Activated CD8-positive, alpha-beta memory T cell treated with anti-CD3 and anti-CD28 coated beads, Interleukin-2, amount 50 U/mL, for 1 hour (primary cell): ENCODE data around the gene NTN1.

Experiments
- DNase-seq: peaks from one replicate; pipeline ENCODE4 v3.0.0-alpha.2; 2020; ENCODE audit errors: extremely low read depth

The NTN1 gene

GRCh38 chr17:9232591-9233270 lies 211.4 kb downstream of the NTN1 start:
- no peak for DNase-seq

GRCh38 chr17:9233271-9233599 lies 211.9 kb downstream of the NTN1 start:
- DNase-seq = no peak

- DNase-seq = no peak
Measured at GRCh38 chr17:9233761-9234160, 212.5 kb downstream of the NTN1 start.

DNA sequence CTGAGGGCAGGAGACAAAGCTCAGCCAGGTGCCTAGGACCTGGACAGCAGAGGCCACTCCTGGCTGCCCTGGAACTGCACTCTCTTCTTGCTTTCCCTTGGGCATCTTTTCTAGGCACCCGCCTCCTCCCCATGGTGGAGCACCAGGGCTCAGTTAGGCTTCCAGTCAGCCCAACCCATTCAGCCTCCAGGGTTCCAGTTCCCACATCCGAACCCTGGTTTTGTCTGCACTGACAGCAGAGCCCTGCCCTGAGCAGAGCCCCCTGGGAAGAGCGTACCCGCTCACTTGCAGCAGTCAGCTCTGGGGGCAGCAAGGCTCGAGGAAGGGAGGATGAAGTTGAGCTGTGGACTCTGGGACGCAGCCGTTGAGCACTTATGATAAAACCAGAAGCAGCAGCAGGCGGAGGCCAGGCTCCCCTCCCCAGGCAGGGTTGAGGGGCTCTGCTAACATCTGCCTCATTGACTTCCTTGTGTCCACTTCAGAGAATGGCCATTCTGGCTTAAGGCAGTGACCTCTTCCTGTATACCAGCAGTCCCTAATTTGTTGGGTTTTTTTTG lies 213.2 kb downstream of the NTN1 start:
- no peak for DNase-seq

DNA sequence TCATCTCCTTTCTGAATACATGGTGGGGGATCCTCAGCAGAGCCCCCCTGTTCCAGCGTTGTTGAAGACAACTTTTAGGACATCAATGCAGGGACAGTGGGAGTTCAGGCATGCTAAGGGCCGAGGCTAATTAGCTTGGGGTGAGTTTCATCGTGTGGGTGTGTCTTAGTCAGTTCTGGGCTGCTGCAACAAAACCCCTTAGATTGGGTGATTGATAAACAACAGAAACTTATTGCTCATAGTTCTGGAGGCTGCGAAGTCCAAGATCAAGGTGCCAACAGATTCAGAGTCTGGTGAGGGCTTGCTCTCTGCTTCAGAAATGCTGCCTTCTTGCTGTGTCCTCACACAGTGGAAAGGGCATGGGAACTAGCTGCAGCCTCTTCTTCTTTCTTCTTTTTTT lies 214.0 kb downstream of the NTN1 start:
- no peak for DNase-seq

- no peak for DNase-seq
Measured at GRCh38 chr17:9236286-9237052, 215.2 kb downstream of the NTN1 start.

DNA sequence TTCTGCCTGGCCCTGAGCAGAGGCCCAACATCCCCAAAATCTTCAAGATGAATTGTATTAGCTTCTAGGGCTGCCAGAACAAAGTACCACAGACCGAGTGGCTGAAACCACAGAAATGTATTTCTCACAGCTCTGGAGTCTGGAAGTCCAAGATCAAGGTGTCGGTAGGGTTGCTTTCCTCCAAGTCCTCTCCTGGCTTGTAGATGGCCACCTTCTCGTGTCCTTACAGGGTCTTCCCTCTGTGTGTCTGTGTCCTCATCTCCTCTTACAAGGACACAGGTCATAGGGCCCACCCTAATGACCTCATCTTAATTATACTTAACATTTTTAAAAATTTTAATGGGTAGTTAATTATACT lies 215.7 kb downstream of the NTN1 start:
- no peak for DNase-seq

DNA sequence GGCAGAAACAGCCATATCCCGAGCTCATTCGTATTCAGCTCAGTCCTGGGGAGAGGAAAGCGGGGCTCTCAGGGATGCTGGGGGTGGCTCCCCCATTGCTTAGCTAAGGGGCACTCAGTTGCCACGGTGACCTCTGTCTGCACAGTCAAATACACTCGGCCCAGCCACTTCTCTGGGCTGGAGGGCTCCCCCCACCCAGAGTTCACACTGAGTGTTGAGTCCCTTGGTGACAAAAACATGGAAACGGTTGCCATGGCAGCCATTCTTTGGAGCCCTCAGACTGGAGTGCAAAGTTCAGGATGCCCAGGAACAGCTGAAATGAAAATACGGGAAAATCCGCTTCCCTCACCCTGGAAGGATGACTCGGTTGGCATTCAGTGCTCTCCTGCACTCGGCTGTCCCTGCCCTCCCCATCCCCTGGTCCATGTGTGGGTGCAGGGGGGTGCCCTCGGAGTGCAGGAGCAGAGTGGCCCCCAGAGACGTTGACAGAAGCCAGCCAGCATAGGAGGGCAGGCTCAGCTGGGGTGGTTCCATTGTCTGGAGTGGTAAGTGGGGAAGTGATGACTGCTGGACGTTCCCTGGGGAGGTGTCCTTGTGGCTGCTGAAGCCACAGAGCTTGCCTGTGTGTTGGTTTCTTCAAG lies 216.5 kb downstream of the NTN1 start:
- no peak for DNase-seq

GRCh38 chr17:9238340-9239245 lies 217.3 kb downstream of the NTN1 start:
- DNase-seq = no peak

GRCh38 chr17:9239246-9239792 lies 218.0 kb downstream of the NTN1 start:
- no peak for DNase-seq

DNA sequence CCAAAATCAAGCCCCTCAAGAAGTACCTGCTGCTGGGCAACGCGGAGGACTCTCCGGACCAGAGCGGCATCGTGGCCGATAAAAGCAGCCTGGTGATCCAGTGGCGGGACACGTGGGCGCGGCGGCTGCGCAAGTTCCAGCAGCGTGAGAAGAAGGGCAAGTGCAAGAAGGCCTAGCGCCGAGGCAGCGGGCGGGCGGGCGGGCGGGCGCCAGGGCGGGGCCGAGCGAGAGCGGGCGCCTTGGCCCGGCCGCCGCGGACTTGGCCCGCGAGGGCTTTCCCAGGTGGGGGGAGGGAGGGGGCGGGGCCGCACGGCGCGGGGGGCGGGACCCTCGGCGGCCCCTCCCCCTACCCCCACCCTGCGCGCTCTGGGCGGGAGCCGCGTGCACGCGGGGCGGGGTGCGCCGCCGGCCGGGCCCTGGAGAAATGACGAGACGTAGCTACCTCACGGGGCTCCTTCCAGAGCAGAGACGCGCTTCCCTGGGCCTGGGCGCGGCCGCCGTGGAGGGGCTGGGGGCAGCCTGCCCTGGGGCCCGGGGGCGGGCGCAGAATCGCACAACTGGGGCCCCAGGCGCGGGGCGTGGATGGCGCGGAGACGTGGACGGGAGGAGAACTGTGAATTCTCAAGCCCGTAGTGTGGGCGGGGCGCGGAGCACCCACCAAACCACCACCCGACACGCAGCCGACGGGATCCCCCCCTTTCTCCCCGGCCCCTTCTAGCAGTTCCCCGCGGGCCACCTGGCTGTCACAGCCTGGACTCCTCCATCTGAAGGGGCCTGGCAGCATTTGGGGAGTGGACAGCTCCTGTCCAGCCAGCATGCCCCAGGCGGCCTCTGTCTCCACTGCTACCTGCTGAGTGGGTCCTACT lies 218.7 kb downstream of the NTN1 start:
- DNase-seq = no peak

DNA sequence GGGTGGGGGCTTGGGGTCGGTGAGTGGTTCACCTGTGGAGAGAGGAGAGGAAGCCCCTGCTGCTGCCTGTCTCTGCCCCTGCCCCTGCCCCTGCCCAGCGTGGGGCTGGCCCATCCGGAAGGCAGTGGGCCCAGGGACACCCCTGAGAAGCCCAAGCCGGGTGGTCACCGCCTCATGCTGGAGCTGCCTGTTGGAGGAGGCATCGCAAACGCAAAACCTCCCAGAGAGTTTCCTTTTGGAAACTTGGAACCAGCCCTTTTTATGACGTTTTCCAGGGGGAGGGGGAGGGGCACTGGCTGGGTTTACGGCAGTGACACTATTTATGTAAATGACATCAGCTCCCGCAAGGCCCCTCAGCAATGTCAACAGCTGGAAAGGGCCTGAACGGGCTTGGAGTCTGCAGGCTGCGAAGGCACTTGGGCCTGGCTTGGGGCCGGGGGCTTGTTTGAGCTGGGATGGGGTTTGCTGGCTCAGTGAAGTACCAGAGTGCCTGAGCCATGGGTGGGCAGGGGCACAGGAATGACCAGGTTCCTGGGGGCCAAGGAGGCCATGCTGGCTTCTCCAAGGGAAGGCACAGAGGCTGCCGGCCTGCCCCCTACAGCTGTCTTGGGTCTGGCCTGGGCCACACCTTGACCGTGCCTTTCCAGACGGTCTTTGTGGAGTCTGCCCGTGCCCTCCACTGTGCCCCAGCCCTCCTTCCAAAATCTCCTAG lies 219.5 kb downstream of the NTN1 start:
- DNase-seq = no peak

GRCh38 chr17:9241371-9241712 lies 220.0 kb downstream of the NTN1 start:
- no peak for DNase-seq

GRCh38 chr17:9241774-9242496 lies 220.6 kb downstream of the NTN1 start:
- no peak for DNase-seq

- no peak for DNase-seq
Measured at GRCh38 chr17:9242497-9242881, 221.2 kb downstream of the NTN1 start.

DNA sequence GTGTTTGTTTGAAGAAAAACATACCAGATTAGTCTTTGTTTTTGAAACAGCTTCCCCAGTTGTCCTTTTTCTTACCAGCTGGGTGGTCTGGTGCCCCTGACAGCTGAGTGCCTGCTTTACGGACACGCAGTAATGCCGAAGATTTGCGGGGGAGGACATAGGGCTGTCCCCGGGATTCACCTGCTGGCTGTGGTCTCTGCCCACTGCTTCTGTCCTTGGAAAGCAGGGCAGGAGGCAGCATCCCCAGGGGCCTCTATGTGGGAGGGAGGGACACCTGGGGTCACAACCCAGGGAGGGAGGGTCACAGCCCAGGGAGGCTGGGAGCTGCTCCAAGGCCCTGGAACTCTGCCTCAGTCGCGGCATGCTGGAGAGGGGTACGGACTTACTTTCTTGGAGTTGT lies 221.7 kb downstream of the NTN1 start:
- no peak for DNase-seq

- DNase-seq = no peak
Measured at GRCh38 chr17:9244066-9245052, 223.0 kb downstream of the NTN1 start.

GRCh38 chr17:9247401-9247938 lies 226.2 kb downstream of the NTN1 start:
- DNase-seq = no peak
